ENCODE data around the gene DGKH.

- no peak for TF ChIP-seq CTCF (IDR thresholded peaks at IDR 0.05; ENCODE audit: low read depth, low read length)
- no peak for TF ChIP-seq EZH2phosphoT487 (IDR thresholded peaks at IDR 0.05; ENCODE audit: low read depth)
These were observed 36.3 kb downstream of the DGKH start for GRCh38 chr13:42084722-42085121.
